ENCODE measurements around the gene RANBP3L. TPM values are rescaled to one million over a fixed set of nuclear protein-coding genes. Genes with fewer than 3 reads are reported as not detected.

RANBP3L gene
- total and polyA plus RNA-seq, 10 of the 15 experiments (the other 5 are each of a cell fraction or from before 2014, with no cell fraction given), result 0.02 to 0.29 (median 0.06) TPM; not detected in 4

GRCh38 chr5:36238502-36239295, 63.0 kb downstream of the RANBP3L start:
- ATAC-seq, result no peak
- Histone ChIP-seq H3K27ac (ENCODE audit: control insufficient read depth, insufficient read depth) (no peak overlapping the region), H3K4me2 (ENCODE audit: control insufficient read depth, insufficient read depth) (no peak overlapping the region), H3K4me3 (no peak overlapping the region), H3K27me3 (replicated peaks in 1 of 2; ENCODE audit: control insufficient read depth in 2 of 2, insufficient read depth in 2 of 2, low read length in 1 of 2) (no peaks in the 10 kb centered on the region), H3K4me1 (ENCODE audit: control insufficient read depth, insufficient read depth, low read length) (peaks cover 19% of the 10 kb centered on the region), H3K36me3 (ENCODE audit: control insufficient read depth in 2 of 2, insufficient read depth in 2 of 2, low read length in 1 of 2) (no peaks in the 10 kb centered on the region), H3K9ac (ENCODE audit: control insufficient read depth, insufficient read depth, low read length) (no peak overlapping the region), H3K79me2 (ENCODE audit: control insufficient read depth, insufficient read depth, low read length) (peaks cover 1% of the 10 kb centered on the region; the same call in 1 of the 2 replicates), H2AFZ (ENCODE audit: control insufficient read depth, low read depth, low read length) (no peak overlapping the region), H3K9me3 (replicated peaks; ENCODE audit: control insufficient read depth, insufficient read depth, low read length) (no peaks in the 10 kb centered on the region), H4K20me1 (ENCODE audit: control insufficient read depth, insufficient read depth) (no peaks in the 10 kb centered on the region)
- TF ChIP-seq RELA (IDR thresholded peaks at IDR 0.05; ENCODE audit: borderline replicate concordance, partially characterized antibody), result no peak
- SMC1A ChIA-PET (ENCODE audit: uncharacterized antibody, unreplicated experiment), result interaction anchor here (1.0 to 1.2 kb wide), 2 partner anchors 60 to 159 kb away, joined by 4 to 5 read pairs; no protein-coding TSS in a partner anchor
- 96% methylated on average over 2 of the region's 2 CpGs for WGBS (ENCODE audit: insufficient coverage, insufficient replicate concordance, low lambda C conversion rate, missing lambda C conversion rate)
- no TSS peak for BruUV-seq (replicated peaks)
- POLR2A ChIA-PET, result no interaction called here
- intact Hi-C loops (cut with micrococcal nuclease; ENCODE audit: unreplicated experiment) (loop anchor here (5.0 kb wide), 1 partner anchor 161 kb away; no protein-coding TSS in a partner anchor), in situ Hi-C loops (cut with MboI) (no loop called here)
- no peak for FAIRE-seq
- DNase-seq (ENCODE audit: low read depth, low spot score), result no peak
- RAD21 ChIA-PET (ENCODE audit: unreplicated experiment), result no interaction called here
- CTCF ChIA-PET, result interaction anchor here (1.0 to 2.2 kb wide), 8 partner anchors 9 to 159 kb away, joined by 3 to 7 read pairs (median 4); no protein-coding TSS in a partner anchor

- CTCF ChIA-PET, result interaction anchor here (1.0 to 2.2 kb wide), 7 partner anchors 8 to 89 kb away, joined by 3 to 7 read pairs (median 3); no protein-coding TSS in a partner anchor
- WGBS (ENCODE audit: insufficient coverage, insufficient replicate concordance, low lambda C conversion rate, missing lambda C conversion rate), result 95% methylated on average over 2 of the region's 2 CpGs
- SMC1A ChIA-PET (ENCODE audit: uncharacterized antibody, unreplicated experiment), result interaction anchor here (1.0 kb wide), 1 partner anchor 158 kb away, joined by 5 read pairs; no protein-coding TSS in a partner anchor
- in situ Hi-C loops (cut with MboI), result no loop called here
- Histone ChIP-seq H3K4me3 (no peak overlapping the region), H2AFZ (ENCODE audit: control insufficient read depth, low read depth, low read length) (no peak overlapping the region), H3K9me3 (replicated peaks; ENCODE audit: control insufficient read depth, insufficient read depth, low read length) (no peaks in the 10 kb centered on the region), H3K36me3 (ENCODE audit: control insufficient read depth in 2 of 2, insufficient read depth in 2 of 2, low read length in 1 of 2) (no peaks in the 10 kb centered on the region), H3K4me1 (ENCODE audit: control insufficient read depth, insufficient read depth, low read length) (peaks cover 18% of the 10 kb centered on the region), H3K27ac (ENCODE audit: control insufficient read depth, insufficient read depth) (no peak overlapping the region), H4K20me1 (ENCODE audit: control insufficient read depth, insufficient read depth) (no peaks in the 10 kb centered on the region), H3K4me2 (ENCODE audit: control insufficient read depth, insufficient read depth) (no peak overlapping the region), H3K27me3 (replicated peaks in 1 of 2; ENCODE audit: control insufficient read depth in 2 of 2, insufficient read depth in 2 of 2, low read length in 1 of 2) (no peaks in the 10 kb centered on the region), H3K79me2 (ENCODE audit: control insufficient read depth, insufficient read depth, low read length) (peaks cover 1% of the 10 kb centered on the region; the same call in 1 of the 2 replicates), H3K9ac (ENCODE audit: control insufficient read depth, insufficient read depth, low read length) (no peak overlapping the region)
- no TSS peak for BruUV-seq (replicated peaks)
- DNase-seq (ENCODE audit: low read depth, low spot score) (no peak), ATAC-seq (no peak), FAIRE-seq (no peak)
- POLR2A ChIA-PET, result no interaction called here
- intact Hi-C loops (cut with micrococcal nuclease; ENCODE audit: unreplicated experiment), result loop anchor here (5.0 kb wide), 1 partner anchor 160 kb away; no protein-coding TSS in a partner anchor
- RAD21 ChIA-PET (ENCODE audit: unreplicated experiment), result no interaction called here
- no peak for TF ChIP-seq SREBF2 (IDR thresholded peaks at IDR 0.05; ENCODE audit: low read length)
- TF ChIP-seq RCOR1 (conservative IDR thresholded peaks at IDR 0.05; ENCODE audit: low read depth, low read length), result no peak
- no peak for TF ChIP-seq EP300 (IDR thresholded peaks at IDR 0.05; ENCODE audit: borderline replicate concordance in 1 of 2, control insufficient read depth in 1 of 2, low read depth in 2 of 2, low read length in 2 of 2)
- no peak for TF ChIP-seq RB1 (IDR thresholded peaks at IDR 0.05; ENCODE audit: borderline replicate concordance)
- TF ChIP-seq ZBTB40 (IDR thresholded peaks at IDR 0.05; ENCODE audit: borderline replicate concordance), result no peak
- no peak for TF ChIP-seq KDM1A (IDR thresholded peaks at IDR 0.05; ENCODE audit: borderline replicate concordance)
- TF ChIP-seq SIN3A (IDR thresholded peaks at IDR 0.05; ENCODE audit: low read depth, low read length), result no peak
- no peak for TF ChIP-seq PBX3 (IDR thresholded peaks at IDR 0.05; ENCODE audit: insufficient replicate concordance, low read depth, low read length)
- TF ChIP-seq YY1 (IDR thresholded peaks at IDR 0.05; ENCODE audit: low read depth, low read length), result no peak
Measured at GRCh38 chr5:36237751-36238150, 64.0 kb downstream of the RANBP3L start.
